Caki2 (cell line): Measurements from ENCODE around the gene NKD1. TPM values are rescaled to one million over a fixed set of nuclear protein-coding genes. Genes with fewer than 3 reads are reported as not detected.
"Not testable (repeated sequence)": the region's sequence is repeated elsewhere in the genome, so short reads cannot be mapped to it uniquely, and the experiment has no call there.

ENCODE experiments used
- DNase-seq: peaks from one replicate; pipeline ENCODE4 v3.0.0-alpha.2; 2015; ENCODE audit warnings: low read depth
- in situ Hi-C: cut with HindIII; loops from 2 replicates; pipeline ENCODE4 v1.10.0; 2016; ENCODE audit warnings: low sequenced_read_pairs, low pct_unique_long_range_greater_than_20kb, mixed read lengths
- total RNA-seq: library from RNA; depleted of rRNA; stranded (reverse); fragments of >200 nt; shearing (Covaris generic); gene quantifications from 2 replicates; pipeline ENCODE4 v1.2.3, GENCODE V29; 2014; ENCODE audit warnings: low replicate concordance

The NKD1 gene
- total RNA-seq, 1 experiment from 2014 or later, result under 0.01 TPM

GRCh38 chr16:50568187-50568815 is 20.1 kb downstream of the NKD1 start:
- DNase-seq, result no peak
- in situ Hi-C loops, result no loop called here

- in situ Hi-C loops, result no loop called here
- DNase-seq, result no peak
These were observed 22.2 kb downstream of the NKD1 start for GRCh38 chr16:50570354-50570753.

GRCh38 chr16:50570808-50571598 is 22.8 kb downstream of the NKD1 start:
- in situ Hi-C loops, result no loop called here
- no peak for DNase-seq

- no peak for DNase-seq
- in situ Hi-C loops, result no loop called here
These were observed 23.6 kb downstream of the NKD1 start for GRCh38 chr16:50571786-50572185.

GRCh38 chr16:50572700-50573099 is 24.5 kb downstream of the NKD1 start:
- DNase-seq, result no peak

GRCh38 chr16:50573279-50573678 is 25.1 kb downstream of the NKD1 start:
- in situ Hi-C loops, result no loop called here
- DNase-seq, result no peak

More at GRCh38 chr16:50572700-50573099, 24.5 kb downstream of the NKD1 start:
- in situ Hi-C loops, result no loop called here

- DNase-seq, result no peak
- in situ Hi-C loops, result no loop called here
These were observed 25.9 kb downstream of the NKD1 start for GRCh38 chr16:50573947-50574744.

- DNase-seq, result no peak
These were observed 26.5 kb downstream of the NKD1 start for GRCh38 chr16:50574745-50575136.

GRCh38 chr16:50575743-50576142 is 27.5 kb downstream of the NKD1 start:
- in situ Hi-C loops, result no loop called here
- DNase-seq, result no peak

More at GRCh38 chr16:50574745-50575136, 26.5 kb downstream of the NKD1 start:
- in situ Hi-C loops, result no loop called here

GRCh38 chr16:50576403-50577113 is 28.4 kb downstream of the NKD1 start:
- in situ Hi-C loops, result no loop called here

GRCh38 chr16:50578137-50578536 is 29.9 kb downstream of the NKD1 start:
- in situ Hi-C loops, result no loop called here
- DNase-seq, result no peak

More at GRCh38 chr16:50576403-50577113, 28.4 kb downstream of the NKD1 start:
- no peak for DNase-seq

- in situ Hi-C loops, DNase-seq: not testable (repeated sequence)
These were observed 31.2 kb downstream of the NKD1 start for GRCh38 chr16:50579373-50579772.

GRCh38 chr16:50580180-50580798 is 32.1 kb downstream of the NKD1 start:
- DNase-seq, result no peak
- in situ Hi-C loops, result no loop called here

- in situ Hi-C loops, result no loop called here
- DNase-seq, result no peak
These were observed 33.6 kb downstream of the NKD1 start for GRCh38 chr16:50581845-50582244.

GRCh38 chr16:50583211-50583610 is 35.0 kb downstream of the NKD1 start:
- in situ Hi-C loops, result no loop called here
- no peak for DNase-seq

GRCh38 chr16:50584033-50584722 is 36.0 kb downstream of the NKD1 start:
- in situ Hi-C loops, result no loop called here
- DNase-seq, result no peak

- DNase-seq, result no peak
- in situ Hi-C loops, result no loop called here
These were observed 37.2 kb downstream of the NKD1 start for GRCh38 chr16:50585331-50585776.
